D721Med (cell line): Measurements from ENCODE around the gene GPD1.

ENCODE experiments used
- DNase-seq: peaks from one replicate; pipeline ENCODE4 v3.0.0; 2011; ENCODE audit warnings: low spot score; ENCODE audit not compliant: insufficient read length
- FAIRE-seq: peaks from 2 replicates; lab custom pipeline; 2011; peaks lifted over from hg19 to GRCh38; lab: Jason Lieb, UNC
- TF ChIP-seq, protein P1 (sequence below): IDR thresholded peaks from 2 replicates; pipeline ENCODE4 v1.5.1; 2012; ENCODE audit warnings: mild to moderate bottlenecking, control low read depth; ENCODE audit not compliant: insufficient read depth; ENCODE audit errors: missing control alignments

Gene GPD1

DNA sequence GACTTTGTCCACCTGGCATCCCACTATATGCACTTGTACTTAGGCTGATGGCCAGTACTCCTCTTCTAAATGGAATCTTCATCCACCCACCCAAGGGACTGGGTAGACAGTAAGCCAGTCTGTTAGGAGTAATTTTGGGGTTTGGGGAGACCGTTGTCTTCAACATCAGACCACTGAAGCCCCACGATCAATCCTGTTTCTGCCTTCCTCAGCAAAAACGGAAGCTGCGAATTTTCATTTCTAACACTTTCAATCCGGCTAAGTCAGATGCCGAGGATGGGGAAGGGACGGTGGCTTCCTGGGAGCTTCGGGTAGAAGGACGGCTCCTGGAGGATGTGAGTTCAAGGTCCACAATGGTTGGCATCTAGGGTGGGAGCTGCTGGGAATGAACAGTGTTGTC is 16.7 kb upstream of the GPD1 start:
- no peak for FAIRE-seq
- TF ChIP-seq, protein P1, sequence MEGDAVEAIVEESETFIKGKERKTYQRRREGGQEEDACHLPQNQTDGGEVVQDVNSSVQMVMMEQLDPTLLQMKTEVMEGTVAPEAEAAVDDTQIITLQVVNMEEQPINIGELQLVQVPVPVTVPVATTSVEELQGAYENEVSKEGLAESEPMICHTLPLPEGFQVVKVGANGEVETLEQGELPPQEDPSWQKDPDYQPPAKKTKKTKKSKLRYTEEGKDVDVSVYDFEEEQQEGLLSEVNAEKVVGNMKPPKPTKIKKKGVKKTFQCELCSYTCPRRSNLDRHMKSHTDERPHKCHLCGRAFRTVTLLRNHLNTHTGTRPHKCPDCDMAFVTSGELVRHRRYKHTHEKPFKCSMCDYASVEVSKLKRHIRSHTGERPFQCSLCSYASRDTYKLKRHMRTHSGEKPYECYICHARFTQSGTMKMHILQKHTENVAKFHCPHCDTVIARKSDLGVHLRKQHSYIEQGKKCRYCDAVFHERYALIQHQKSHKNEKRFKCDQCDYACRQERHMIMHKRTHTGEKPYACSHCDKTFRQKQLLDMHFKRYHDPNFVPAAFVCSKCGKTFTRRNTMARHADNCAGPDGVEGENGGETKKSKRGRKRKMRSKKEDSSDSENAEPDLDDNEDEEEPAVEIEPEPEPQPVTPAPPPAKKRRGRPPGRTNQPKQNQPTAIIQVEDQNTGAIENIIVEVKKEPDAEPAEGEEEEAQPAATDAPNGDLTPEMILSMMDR: no peak

DNA sequence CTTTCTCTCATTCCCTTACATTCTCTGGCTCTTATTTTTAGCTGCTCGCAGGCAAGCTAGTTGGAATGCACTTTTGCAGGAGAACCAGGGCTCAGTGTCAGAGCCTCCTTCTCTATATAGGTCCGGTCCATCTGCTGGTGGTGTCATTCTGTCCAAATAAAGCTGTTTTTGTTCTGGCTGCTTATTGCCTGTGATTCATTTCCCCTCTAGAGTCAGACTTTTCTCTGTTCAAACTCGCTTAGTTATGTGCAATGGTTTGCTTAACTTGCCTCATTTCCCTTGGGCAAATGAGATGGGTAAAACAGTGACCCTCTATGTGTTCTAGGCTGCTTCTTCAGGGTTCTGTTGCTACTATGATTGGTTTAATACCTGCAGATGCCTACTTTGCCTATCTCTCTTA is 15.8 kb upstream of the GPD1 start:
- FAIRE-seq: no peak
- TF ChIP-seq, protein P1: no peak
- no peak for DNase-seq

More for the DNA sequence above, 16.7 kb upstream of the GPD1 start:
- DNase-seq: no peak

DNA sequence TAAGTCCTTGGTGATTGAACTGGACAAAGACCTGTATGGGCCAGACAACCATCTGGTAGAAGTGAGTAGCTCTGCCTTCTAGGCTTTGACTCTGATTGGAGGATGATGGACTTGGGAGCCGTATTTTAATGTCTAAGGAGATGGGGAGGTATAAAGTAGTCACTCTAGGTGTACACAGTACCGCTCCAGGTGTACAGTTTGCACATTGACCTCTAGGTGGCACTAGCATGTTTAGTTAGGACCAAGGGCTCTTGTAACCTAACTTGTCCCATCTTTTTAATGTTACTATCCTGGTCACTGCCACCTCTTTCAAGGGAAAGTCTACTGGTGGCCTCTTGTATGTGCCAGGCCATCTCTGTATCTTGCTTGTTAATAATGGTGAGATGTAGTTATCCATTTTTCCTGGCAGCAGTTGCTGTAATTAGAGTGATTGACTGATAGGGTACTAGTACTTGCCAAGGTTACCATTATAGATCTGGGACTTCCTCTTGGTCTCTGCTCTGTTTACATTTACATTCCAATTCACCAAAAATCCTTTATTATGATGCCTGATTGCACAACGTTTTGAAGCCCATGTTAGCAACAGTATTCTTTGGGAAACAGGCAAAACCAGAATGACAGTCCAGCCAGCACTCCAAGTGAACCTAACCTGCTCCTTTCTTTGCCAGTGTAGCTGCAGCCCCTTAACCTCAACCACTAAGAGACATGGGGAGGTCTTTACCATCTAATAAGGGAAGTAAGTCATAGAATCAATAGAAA is 15.1 kb upstream of the GPD1 start:
- TF ChIP-seq, protein P1: peak; percentile 71
- no peak for DNase-seq
- FAIRE-seq: no peak

DNA sequence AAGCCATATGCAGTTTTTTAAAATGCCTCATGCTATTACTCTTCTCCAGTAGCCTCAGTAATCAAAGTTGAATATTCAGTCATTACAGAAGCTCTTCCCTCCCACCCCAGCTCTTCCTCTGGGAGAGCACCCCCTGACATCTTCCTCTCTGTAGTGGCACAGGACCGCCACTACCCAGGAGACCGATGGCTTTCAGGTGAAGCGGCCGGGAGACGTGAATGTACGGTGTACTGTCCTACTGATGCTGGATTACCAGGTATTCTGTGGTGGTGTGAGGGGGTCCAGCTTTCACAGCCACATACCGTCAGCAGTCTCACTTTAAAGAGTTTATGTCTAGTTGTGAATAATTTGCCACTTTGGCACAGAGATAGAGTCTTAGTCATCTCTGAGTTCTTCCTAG is 14.1 kb upstream of the GPD1 start:
- TF ChIP-seq, protein P1: no peak
- no peak for FAIRE-seq
- DNase-seq: no peak

DNA sequence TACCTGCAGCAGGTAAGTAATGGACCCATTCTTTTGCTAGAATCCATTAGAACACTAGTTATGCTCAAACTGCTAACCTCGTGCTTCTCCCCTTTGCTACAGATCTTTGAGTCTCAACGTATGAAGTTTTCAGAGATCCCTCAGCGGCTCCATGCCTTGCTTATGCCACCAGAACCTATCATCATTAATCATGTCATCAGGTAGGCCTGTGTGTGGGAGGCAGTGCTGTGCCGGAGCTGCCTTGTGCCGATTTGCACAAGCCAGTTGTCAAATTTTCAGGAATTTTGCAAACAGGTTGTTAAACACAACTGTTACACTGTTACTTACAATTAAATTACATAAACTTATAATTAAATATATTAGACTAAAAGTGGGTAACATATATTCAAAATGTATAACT is 13.4 kb upstream of the GPD1 start:
- DNase-seq (no peak), FAIRE-seq (no peak)
- TF ChIP-seq, protein P1: no peak

DNA sequence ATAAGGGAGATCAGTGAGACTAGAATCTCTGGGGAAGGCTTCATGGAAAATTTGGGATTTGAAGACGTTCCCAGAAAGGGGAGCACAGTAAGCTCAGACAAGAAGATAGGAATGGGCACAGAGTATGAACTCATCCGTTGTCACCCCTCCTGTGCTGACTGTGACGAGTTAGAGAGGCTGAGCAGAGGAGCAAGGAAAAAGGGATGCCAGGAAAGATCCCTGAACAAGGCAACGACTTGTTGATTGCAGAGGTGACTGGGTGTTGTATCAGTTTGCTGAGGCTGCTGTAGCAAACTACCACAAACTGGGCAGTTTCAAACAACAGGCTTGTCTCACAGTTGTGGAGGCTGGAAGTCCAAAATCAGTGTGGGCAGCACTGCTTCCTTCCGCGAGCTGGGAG is 5.9 kb upstream of the GPD1 start:
- DNase-seq (no peak), FAIRE-seq (no peak)
- TF ChIP-seq, protein P1: no peak

DNA sequence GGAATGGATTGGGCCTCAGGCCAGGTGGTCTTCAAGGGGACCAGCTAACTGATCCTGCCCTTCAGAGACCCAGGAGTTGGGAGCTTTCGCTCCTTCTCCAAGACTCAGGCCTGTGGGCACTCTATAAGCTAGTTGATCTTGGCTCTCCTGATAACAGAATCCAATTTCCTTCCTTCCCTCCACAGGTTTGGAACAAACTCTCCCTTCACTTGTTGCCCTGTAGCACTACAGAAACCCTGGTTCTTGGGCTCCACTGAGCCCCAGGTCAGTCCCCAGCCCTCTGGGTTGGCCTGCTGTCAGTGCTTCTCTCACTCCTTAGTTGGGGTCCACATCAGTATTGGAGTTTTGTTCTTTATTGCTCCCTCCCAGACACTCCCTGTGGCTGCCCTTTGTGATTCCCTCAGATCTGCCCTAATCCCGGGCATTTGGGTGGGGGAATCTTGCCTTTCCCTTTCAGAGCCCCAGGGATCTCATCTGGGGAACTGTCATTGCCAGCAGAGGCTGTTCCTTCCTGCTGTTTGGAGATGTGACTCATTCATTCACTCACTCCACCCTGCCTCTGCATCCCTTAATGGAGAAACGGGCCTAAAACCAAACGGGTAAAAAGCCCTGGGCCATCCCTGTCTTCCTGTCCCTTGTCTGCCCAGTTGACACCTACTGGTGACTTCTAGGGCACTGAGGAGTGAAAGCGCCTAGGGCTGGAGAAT is 4.4 kb upstream of the GPD1 start:
- FAIRE-seq: no peak
- TF ChIP-seq, protein P1: no peak

More for the DNA sequence above, 4.4 kb upstream of the GPD1 start:
- DNase-seq: no peak
